Fibroblast of skin of back (primary cell): ENCODE data around the gene CAMK2D.
A peak's percentile ranks its signal among the peaks of the same experiment; 100 is the strongest.

Experiments used
- DNase-seq: peaks from one replicate; pipeline ENCODE4 v3.0.0-alpha.2; 2013

CAMK2D gene

DNA sequence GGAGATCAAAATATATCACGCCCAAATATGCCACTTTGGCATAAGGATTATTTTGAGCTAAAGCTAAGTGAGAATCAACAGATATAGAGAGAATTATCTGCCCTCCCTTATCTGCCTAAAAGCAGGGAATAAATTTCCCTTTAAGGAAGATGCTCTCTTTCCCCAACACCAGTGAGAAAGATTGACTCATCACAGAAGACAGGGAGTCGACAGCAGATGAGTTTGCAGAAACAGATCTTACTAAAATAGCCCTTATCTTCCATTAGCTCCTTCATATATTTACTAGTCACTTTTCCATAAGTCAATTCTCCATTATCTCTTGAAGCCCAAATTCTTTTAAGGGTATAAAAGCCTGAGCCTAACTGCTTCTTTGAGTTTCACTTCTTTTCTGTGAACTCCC, 156.6 kb downstream of the CAMK2D start:
- peak; percentile 50 for DNase-seq

- peak; percentile 68 for DNase-seq
These were observed 157.6 kb downstream of the CAMK2D start for GRCh38 chr4:113603911-113604310.

GRCh38 chr4:113602646-113603228, 158.8 kb downstream of the CAMK2D start:
- DNase-seq, result no peak

DNA sequence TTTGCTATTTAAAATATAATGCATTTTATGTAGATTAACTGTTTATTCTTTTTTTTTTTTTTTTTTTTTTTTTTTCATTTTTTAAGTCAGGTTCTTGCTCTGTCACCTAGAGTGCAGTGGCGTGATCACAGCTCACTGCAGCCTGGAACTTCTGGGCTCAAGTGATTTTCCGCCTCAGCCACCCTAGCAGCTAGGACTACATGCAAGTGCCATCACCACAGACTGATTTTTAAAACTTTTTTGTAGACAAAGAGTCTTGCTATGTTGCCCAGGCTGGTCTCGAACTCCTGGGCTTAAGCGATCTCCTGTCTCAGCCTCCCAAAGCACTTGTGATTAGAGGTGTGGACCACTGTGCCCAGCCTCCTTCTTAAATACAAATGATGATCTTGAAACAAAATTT, 159.9 kb downstream of the CAMK2D start:
- no peak for DNase-seq

DNA sequence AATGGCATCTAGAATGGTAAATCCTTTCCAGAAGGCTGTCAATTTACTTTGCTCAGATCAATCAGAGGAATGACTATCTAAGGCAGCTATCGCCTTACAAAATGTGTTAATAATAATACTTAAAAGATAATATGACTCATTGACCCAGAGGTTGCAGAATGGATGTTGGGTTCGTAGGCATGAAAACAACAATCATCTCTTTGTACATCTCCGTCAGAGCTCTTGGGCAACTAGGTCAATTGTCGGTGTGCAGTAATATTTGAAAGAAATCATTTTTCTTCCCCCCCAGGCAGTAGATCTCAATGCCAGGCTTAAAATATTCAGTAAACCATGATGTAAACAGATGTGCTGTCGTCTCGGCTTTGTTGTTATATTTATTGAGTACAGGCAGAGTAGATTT, 165.1 kb downstream of the CAMK2D start:
- DNase-seq, result no peak

DNA sequence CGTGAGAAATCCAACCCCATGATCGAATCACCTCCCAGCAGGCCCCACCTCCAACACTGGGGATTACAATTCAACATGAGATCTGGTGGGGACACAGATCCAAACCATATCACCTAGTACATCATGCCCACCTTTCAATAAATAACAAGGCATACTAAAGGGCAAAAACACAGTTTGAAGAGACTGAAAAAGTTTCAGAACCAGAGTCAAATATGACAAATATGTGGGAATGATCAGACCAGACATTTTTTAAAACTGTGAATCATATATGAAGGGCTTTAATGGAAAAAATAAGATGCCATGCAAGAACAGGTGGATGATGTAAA, 167.3 kb downstream of the CAMK2D start:
- no peak for DNase-seq

DNA sequence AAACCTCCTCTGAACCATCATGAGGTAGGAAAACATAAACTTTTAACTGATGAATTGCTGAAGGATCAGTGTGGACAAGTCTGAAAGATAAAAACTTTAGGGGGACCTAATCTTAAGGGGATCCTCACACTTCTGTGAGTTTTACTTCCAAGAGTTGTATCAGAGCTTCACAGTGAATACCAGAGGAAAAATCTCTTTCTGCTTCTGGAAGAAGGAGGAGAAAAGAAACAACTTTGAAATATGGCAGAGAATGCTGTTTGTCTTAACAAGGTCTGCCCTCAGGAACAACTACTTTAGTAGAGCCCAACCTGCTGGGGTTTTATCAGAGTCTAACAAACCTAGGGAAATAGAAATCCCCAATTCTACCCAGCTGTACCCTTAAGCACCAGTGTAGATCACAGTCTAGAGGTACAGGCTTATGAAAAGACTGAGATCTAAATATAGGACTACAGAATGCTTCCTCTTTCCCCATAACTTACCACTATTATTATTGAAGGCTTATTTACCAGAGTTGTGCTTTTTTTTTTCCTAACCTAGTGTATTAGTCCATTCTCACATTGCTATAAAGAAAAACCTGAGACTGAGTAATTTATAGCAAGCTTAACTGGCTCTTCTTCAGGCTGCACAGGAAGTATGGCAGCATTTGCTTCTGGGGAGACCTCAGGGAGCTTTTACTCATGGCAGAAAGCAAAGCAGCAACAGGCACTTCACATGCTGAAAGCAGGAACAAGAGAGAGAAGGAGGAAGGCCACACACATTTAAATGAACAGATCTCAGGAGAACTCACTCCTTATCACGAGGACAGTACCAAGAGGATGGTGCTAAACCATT, 167.9 kb downstream of the CAMK2D start:
- no peak for DNase-seq

GRCh38 chr4:113591982-113592381, 169.6 kb downstream of the CAMK2D start:
- peak; percentile 53 for DNase-seq

DNA sequence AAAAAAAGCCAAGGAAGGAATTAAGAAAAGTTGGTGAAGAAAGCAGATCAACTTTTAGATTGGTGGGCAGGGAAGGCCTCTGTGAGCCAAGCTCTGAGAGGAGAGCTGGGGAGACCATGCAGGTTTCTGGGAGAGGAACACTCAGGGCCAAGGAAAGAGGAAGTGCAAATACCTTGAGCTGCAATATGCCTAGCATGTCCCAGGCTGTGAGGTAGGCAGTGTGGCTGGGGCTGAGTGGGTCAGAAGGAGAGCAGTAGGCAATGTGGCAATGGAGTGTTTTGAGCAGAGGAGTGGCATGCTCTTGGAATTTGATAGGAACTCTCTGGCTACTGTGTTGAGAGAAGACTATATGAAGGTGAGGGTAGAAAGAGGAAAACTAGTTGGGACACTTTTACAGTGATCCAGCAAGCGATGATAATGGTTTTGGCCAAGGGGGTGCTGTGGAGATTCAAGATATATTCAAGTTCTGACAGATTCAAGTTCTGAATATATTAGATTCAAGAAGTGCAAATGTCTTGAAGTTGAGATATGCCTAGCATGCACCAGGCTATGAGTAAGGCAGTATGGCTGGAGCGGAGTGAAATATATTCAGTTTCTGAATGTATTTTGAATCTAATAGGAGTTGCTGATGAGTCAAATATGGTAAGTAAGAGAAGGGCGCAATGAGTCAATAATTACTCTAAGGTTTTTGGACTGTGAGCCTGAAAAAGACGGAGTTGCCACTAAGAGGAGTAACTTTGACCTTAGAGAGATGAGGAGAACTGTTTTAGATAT, 172.5 kb downstream of the CAMK2D start:
- no peak for DNase-seq

- DNase-seq, result no peak
These were observed 173.8 kb downstream of the CAMK2D start for GRCh38 chr4:113587640-113588275.

DNA sequence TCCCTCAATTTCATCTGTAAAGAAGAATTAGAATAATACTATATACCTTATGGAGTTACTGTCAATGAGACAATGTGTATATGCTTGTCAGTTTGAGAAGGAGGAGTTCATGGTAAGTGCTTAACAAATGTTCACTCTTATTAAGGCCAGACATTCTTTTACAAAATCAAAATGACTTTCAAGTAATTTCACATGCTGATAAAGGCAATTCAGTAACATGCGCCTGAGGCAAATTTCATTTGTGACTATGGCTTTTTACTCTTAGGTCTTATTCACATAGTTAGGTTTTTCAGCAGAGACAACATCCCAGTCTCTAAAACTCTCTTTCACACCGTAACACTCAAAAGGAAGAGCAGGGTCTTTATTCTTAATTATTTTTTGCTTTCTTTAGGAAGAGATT, 174.4 kb downstream of the CAMK2D start:
- no peak for DNase-seq

DNA sequence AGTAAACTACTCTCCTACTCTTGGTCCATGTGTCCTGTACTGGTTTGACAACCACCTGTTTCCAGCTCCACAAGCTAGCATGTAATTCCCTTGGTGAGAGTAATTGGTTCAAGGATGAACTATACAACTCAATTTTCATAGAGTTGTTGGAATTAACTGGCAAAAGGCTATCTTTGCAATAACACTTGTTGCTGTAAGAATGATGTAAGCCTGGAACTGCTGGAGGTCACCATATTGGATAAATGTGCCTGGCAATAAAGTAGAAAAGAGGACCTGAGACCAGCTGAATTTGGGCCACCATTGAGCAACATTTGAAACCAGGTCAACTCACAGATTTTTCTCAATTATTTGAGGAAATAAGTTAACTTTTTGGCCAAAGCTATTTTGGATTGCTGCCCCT, 175.5 kb downstream of the CAMK2D start:
- DNase-seq, result no peak

GRCh38 chr4:113584407-113585150, 177.0 kb downstream of the CAMK2D start:
- peak; percentile 90 for DNase-seq

- no peak for DNase-seq
These were observed 178.8 kb downstream of the CAMK2D start for GRCh38 chr4:113582737-113583136.

DNA sequence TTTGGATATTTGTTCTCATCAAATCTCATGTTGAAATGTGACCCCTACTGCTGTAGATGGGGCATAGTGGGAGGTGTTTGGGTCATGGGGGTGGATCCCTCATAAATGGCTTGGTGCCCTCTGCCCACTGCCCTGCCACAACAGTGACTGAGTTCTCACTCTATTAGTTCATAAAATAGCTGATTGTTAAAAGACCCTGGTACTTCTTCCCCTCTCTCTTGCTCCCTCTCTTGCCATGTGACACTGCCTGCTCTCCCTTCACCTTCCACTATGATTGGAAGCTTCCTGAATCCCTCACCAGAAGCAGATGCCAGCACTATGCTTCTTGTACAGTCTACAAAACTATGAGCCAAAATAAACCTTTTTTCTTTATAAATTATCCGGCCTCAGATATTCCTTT, 182.2 kb downstream of the CAMK2D start:
- DNase-seq, result no peak

GRCh38 chr4:113576947-113577678, 184.4 kb downstream of the CAMK2D start:
- DNase-seq, result peak; percentile 10

GRCh38 chr4:113575401-113575800, 186.1 kb downstream of the CAMK2D start:
- DNase-seq, result peak; percentile 72

- peak; percentile 80 for DNase-seq
These were observed 186.9 kb downstream of the CAMK2D start for GRCh38 chr4:113574636-113575103.

DNA sequence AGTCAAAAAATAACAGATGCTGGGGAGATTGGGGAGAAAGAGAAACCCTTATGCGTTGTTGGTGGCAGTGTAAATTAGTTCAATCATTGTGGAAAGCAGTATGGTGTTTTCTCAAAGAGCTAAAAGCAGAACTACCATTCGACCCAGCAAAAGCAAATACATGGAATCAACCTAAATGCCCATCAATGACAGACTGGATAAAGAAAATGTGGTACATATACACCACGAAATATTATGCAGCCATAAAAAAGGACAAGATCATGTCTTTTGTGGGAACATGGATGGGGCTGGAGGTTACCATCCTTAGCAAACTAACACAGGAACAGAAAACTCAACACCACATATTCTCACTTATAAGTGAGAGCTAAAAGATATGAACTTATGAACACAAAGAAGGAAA, 188.9 kb downstream of the CAMK2D start:
- no peak for DNase-seq

DNA sequence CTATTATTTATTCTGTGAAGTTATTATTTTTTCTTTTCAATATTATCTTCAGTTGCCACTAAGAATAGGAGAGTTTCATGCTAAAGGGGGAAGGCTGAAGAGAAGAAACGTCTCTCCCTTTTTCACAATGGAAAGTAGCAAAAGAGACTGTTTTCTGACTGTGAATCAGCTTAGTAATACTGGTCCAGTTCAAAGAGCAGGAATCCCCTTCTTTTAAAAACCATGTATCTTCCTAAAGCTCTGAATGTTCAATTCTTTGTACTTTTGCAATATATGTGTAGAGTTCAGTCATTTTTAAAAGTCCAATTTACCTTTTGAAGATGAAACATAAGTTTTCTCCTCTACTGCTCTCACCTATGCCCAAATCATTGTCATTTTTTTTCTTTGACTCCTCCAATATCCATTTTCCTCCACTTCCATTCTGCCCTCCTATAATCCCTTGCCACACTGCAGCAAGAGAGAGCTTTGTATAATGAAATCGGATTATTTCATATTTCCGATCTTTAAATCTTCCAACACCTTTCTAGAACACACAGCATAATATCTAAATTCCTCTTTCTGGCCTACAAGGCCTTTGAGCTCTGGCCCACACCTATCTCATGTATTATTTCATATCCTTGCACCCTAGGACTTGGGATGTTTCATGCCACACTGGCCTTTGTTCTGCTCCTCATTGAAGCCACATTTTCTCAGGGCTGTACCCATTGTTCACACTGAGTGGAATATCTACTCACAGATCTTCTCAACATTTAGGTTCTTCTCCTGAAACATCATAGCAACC, 195.3 kb downstream of the CAMK2D start:
- DNase-seq, result no peak

GRCh38 chr4:113565702-113566012, 195.9 kb downstream of the CAMK2D start:
- DNase-seq, result no peak
